HEK293T (cell line): ENCODE results near the gene SLC38A9.

ENCODE experiments used
- ARNT ChIP-seq: fragments of 450-650 bp; IDR thresholded peaks from 2 replicates; pipeline ENCODE4 v1.6.1; 2017; ENCODE audit warnings: mild to moderate bottlenecking
- BHLHE40 ChIP-seq: fragments of 450-650 bp; IDR thresholded peaks from 2 replicates; pipeline ENCODE4 v1.6.1; 2016; ENCODE audit warnings: mild to moderate bottlenecking, moderate library complexity, borderline replicate concordance
- ELF4 ChIP-seq: fragments of 450-650 bp; IDR thresholded peaks from 2 replicates; pipeline ENCODE4 v1.6.1; 2017; ENCODE audit warnings: antibody characterized with exemption
- FOXM1 ChIP-seq: fragments of 450-650 bp; IDR thresholded peaks from 2 replicates; pipeline ENCODE4 v1.6.1; 2017; ENCODE audit warnings: mild to moderate bottlenecking, borderline replicate concordance
- HDGF ChIP-seq: fragments of 450-650 bp; IDR thresholded peaks from 2 replicates; pipeline ENCODE4 v1.6.1; 2017; ENCODE audit warnings: antibody characterized with exemption, borderline replicate concordance
- PKNOX1 ChIP-seq: fragments of 450-650 bp; IDR thresholded peaks from 2 replicates; pipeline ENCODE4 v1.6.1; 2016

GRCh38 chr5:55577353-55578060 lies 134.6 kb downstream of the SLC38A9 start:
- TF ChIP-seq FOXM1, result no peak
- no peak for TF ChIP-seq ARNT
- TF ChIP-seq PKNOX1, result no peak
- TF ChIP-seq ELF4, result no peak
- TF ChIP-seq BHLHE40, result no peak
- no peak for TF ChIP-seq HDGF
